A673 (cell line): ENCODE data around the gene RHBDL2. TPM values are rescaled to one million over a fixed set of nuclear protein-coding genes. Genes with fewer than 3 reads are reported as not detected.

Experiments
- BruUV-seq: library from RNA; stranded (reverse); fragments of 400-500 nt; replicated peaks from 2 replicates; lab custom pipeline; 2021; lab: Mats Ljungman, UMichigan
- CTCF ChIA-PET: fragments of 300-600 bp; sonication (Branson Sonifier 250); formaldehyde crosslinking; loops from one replicate; lab custom pipeline; 2022; ENCODE audit warnings: antibody characterized with exemption; lab: Charles Lee
- POLR2A ChIA-PET: fragments of 300-600 bp; sonication (Branson Sonifier 250); formaldehyde crosslinking; loops from one replicate; lab custom pipeline; 2022; ENCODE audit warnings: antibody characterized with exemption; ENCODE audit not compliant: low non-redundant PET; lab: Charles Lee
- DNase-seq: peaks from one replicate; pipeline ENCODE4 v3.0.0-alpha.2; 2015; ENCODE audit warnings: low spot score
- H3K27ac ChIP-seq: fragments of 200-600 bp; sonication (generic); 2 replicates; pipeline ENCODE4 v1.5.1; 2016; ENCODE audit warnings: mixed run types, low read depth, mild to moderate bottlenecking, mixed read lengths, antibody characterized with exemption, low read length; ENCODE audit not compliant: poor library complexity, severe bottlenecking
- H3K27me3 ChIP-seq: fragments of 200-600 bp; sonication (generic); replicated peaks from 2 replicates; pipeline ENCODE4 v1.6.1; 2017; ENCODE audit warnings: mixed run types, low read depth, mild to moderate bottlenecking, mixed read lengths, antibody characterized with exemption, low read length; ENCODE audit not compliant: insufficient read depth, poor library complexity
- H3K36me3 ChIP-seq: fragments of 200-600 bp; sonication (generic); 2 replicates; pipeline ENCODE4 v1.6.1; 2016; ENCODE audit warnings: mixed run types, mild to moderate bottlenecking, mixed read lengths, antibody characterized with exemption, low read length; ENCODE audit not compliant: insufficient read depth, poor library complexity, severe bottlenecking
- H3K4me1 ChIP-seq: fragments of 200-600 bp; sonication (generic); 2 replicates; pipeline ENCODE4 v1.6.1; 2017; ENCODE audit warnings: mixed run types, mild to moderate bottlenecking, mixed read lengths, antibody characterized with exemption, low read length; ENCODE audit not compliant: insufficient read depth, poor library complexity, severe bottlenecking
- H3K4me3 ChIP-seq: fragments of 200-600 bp; sonication (generic); 2 replicates; pipeline ENCODE4 v1.5.1; 2016; ENCODE audit warnings: low read depth, mixed run types, mild to moderate bottlenecking, mixed read lengths, low read length; ENCODE audit not compliant: poor library complexity, severe bottlenecking
- H3K9me3 ChIP-seq: fragments of 200-600 bp; sonication (generic); 2 replicates; pipeline ENCODE4 v1.6.1; 2016; ENCODE audit warnings: mixed run types, low read depth, mild to moderate bottlenecking, mixed read lengths, antibody characterized with exemption, low read length; ENCODE audit not compliant: poor library complexity, severe bottlenecking
- EZH2 ChIP-seq: fragments of 200-600 bp; sonication (generic); IDR thresholded peaks from 2 replicates; pipeline ENCODE4 v1.6.1; 2017; ENCODE audit warnings: borderline replicate concordance, low read depth, mild to moderate bottlenecking, mixed read lengths, antibody characterized with exemption, low read length; ENCODE audit not compliant: poor library complexity, severe bottlenecking
- intact Hi-C: fragments of 100-400 bp; cut with micrococcal nuclease; formaldehyde crosslinking; loops from one replicate; pipeline ENCODE4 v1.10.0; 2022; ENCODE audit not compliant: unreplicated experiment
- total RNA-seq: library from RNA; stranded (reverse); gene quantifications from 2 replicates; pipeline ENCODE4 v1.2.3, GENCODE V29; 2021
- TF ChIP-seq, protein P1 (sequence below): fragments of 300-800, 200-600 bp; sonication (generic); conservative IDR thresholded peaks from 2 replicates; pipeline ENCODE4 v1.5.1; 2017; ENCODE audit warnings: low read depth, mild to moderate bottlenecking, antibody characterized with exemption, low read length, moderate library complexity, mixed read lengths

The RHBDL2 gene
- total RNA-seq, 1 experiment from 2014 or later: not detected

DNA sequence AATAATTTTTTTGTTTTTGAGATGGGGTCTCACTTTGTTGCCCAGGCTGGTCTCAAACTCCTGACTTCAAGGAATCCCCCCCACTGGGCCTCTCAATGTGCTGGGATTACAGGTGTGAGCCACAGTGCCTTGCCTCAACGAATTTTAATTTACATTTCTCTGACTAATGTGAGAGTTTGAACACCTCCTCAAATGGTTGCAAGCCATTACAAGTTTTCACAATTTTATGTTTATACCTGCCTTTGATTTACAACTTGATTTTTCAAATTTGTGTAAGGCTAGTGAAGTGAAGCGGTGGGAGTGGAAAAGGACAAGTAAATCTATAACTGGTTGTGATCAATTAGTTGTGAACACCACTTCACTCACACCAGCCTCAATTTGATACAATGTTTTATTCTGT is 8.9 kb upstream of the RHBDL2 start:
- CTCF ChIA-PET: no interaction called here
- no peak for DNase-seq
- H3K27me3 ChIP-seq: no peaks in the 10 kb centered on the region
- POLR2A ChIA-PET: no interaction called here
- no peak for TF ChIP-seq EZH2
- TF ChIP-seq, protein P1, sequence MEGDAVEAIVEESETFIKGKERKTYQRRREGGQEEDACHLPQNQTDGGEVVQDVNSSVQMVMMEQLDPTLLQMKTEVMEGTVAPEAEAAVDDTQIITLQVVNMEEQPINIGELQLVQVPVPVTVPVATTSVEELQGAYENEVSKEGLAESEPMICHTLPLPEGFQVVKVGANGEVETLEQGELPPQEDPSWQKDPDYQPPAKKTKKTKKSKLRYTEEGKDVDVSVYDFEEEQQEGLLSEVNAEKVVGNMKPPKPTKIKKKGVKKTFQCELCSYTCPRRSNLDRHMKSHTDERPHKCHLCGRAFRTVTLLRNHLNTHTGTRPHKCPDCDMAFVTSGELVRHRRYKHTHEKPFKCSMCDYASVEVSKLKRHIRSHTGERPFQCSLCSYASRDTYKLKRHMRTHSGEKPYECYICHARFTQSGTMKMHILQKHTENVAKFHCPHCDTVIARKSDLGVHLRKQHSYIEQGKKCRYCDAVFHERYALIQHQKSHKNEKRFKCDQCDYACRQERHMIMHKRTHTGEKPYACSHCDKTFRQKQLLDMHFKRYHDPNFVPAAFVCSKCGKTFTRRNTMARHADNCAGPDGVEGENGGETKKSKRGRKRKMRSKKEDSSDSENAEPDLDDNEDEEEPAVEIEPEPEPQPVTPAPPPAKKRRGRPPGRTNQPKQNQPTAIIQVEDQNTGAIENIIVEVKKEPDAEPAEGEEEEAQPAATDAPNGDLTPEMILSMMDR: no peak
- intact Hi-C loops: no loop called here
- H3K4me3 ChIP-seq: no peak overlapping the region
- BruUV-seq: no TSS peak
- H3K4me1 ChIP-seq: no peaks in the 10 kb centered on the region
- no peaks in the 10 kb centered on the region for H3K9me3 ChIP-seq
- no peak overlapping the region for H3K27ac ChIP-seq
- no peaks in the 10 kb centered on the region for H3K36me3 ChIP-seq

DNA sequence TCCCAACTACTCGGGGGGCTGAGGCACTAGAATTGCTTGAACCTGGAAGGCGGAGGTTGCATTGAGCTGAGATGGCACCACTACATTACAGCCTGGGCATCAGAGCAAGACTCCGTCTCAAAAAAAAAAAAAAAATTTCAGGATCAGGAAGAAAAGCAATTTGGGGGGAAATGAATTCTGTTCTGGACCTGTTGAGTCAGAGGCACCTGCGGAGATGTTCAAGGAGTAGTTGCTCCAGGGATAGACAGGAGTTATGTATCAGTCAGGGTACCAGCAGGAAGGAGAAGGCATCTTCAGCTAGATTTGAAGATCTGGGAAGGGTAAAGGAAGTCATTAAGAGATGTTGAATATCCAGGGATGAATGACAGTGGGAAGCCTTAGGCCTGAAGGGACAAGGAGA is 2.9 kb upstream of the RHBDL2 start:
- H3K27ac ChIP-seq: no peak overlapping the region
- TF ChIP-seq, protein P1: no peak
- no peak for TF ChIP-seq EZH2
- BruUV-seq: no TSS peak
- no peak overlapping the region for H3K4me3 ChIP-seq
- H3K36me3 ChIP-seq: no peaks in the 10 kb centered on the region
- intact Hi-C loops: no loop called here
- H3K27me3 ChIP-seq: no peaks in the 10 kb centered on the region
- ChIA-PET CTCF (no interaction called here), POLR2A (no interaction called here)
- H3K4me1 ChIP-seq: no peaks in the 10 kb centered on the region
- no peak for DNase-seq
- no peaks in the 10 kb centered on the region for H3K9me3 ChIP-seq

DNA sequence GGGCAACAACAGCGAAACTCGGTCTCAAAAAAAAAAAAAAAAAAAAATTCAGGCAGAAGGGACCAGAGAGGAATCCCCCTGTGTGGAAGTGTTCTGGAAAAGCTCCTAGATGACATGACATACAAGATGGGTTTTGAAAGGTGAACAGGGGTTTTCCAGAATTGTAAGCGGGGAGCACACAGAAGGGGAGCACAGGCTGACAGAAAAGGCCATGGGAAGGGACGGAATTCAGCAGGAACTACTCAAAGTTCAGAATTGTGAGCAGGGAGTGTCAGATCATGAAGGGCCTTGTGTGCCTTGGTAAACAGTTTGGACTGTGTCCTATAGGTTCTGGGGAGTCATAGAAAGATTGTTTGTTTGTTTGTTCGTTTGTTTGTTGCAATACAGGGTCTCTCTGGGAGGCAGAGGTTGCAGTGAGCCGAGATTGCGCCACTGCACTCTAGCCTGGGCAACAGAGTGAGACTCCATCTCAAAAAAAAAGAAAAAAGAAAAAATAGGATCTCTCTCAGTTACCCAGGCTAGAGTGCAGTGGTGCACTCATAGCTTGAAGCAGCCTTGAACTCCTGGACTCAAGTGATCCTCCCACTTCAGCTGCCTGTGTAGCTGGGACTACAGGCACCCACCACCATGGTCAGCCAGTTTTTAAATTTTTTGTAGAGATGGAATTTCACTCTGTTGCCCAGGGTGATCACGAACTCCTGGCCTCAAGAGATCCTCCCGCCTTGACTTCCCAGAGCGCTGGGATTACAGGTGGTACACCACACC is 1.2 kb upstream of the RHBDL2 start:
- ChIA-PET CTCF (no interaction called here), POLR2A (no interaction called here)
- Histone ChIP-seq H3K27me3 (no peaks in the 10 kb centered on the region), H3K27ac (no peak overlapping the region), H3K36me3 (no peaks in the 10 kb centered on the region), H3K4me3 (no peak overlapping the region), H3K4me1 (no peaks in the 10 kb centered on the region), H3K9me3 (no peaks in the 10 kb centered on the region)
- intact Hi-C loops: no loop called here
- DNase-seq: no peak
- no TSS peak for BruUV-seq
- TF ChIP-seq, protein P1: no peak
- no peak for TF ChIP-seq EZH2
